Caco-2 (cell line): ENCODE results near the gene PTPRG. TPM values are rescaled to one million over a fixed set of nuclear protein-coding genes. Genes with fewer than 3 reads are reported as not detected.

Experiments
- BruUV-seq: library from RNA; stranded (reverse); fragments of 400-500 nt; replicated peaks from 2 replicates; lab custom pipeline; 2021; lab: Mats Ljungman, UMichigan
- CTCF ChIA-PET: fragments of 300-600 bp; sonication (Branson Sonifier 250); formaldehyde crosslinking; loops from one replicate; lab custom pipeline; 2022; ENCODE audit warnings: antibody characterized with exemption; lab: Charles Lee
- POLR2A ChIA-PET: fragments of 300-600 bp; sonication (Branson Sonifier 250); formaldehyde crosslinking; loops from one replicate; lab custom pipeline; 2022; ENCODE audit warnings: antibody characterized with exemption; lab: Charles Lee
- DNase-seq, 2 experiments: peaks; one replicate each; pipeline versions ENCODE4 v3.0.0 to v3.0.0-alpha.2; 2020 to 2022
- H3K27me3 ChIP-seq: replicated peaks from 2 replicates; pipeline ENCODE4 v1.6.0; 2011; ENCODE audit warnings: low read length; ENCODE audit not compliant: control insufficient read depth, insufficient read depth
- H3K36me3 ChIP-seq: 2 replicates; pipeline ENCODE4 v1.5.1; 2011; ENCODE audit warnings: low read length; ENCODE audit not compliant: control insufficient read depth, insufficient read depth
- H3K4me1 ChIP-seq: fragments of 250-450 bp; sonication (Bioruptor Pico); 2 replicates; pipeline ENCODE4 v1.5.1; 2020; ENCODE audit warnings: mild to moderate bottlenecking
- H3K4me3 ChIP-seq: 2 replicates; pipeline ENCODE4 v1.5.1; 2011; ENCODE audit warnings: low read depth, mild to moderate bottlenecking, control low read depth, low read length
- H3K9me3 ChIP-seq: fragments of 250-450 bp; sonication (Bioruptor Pico); 2 replicates; pipeline ENCODE4 v1.5.1; 2020; ENCODE audit warnings: mild to moderate bottlenecking, moderate library complexity
- H3K27ac Mint-ChIP-seq: one replicate; pipeline ENCODE4 v1.8.0; 2022; ENCODE audit warnings: mixed read lengths; ENCODE audit not compliant: unreplicated experiment
- H3K27me3 Mint-ChIP-seq: one replicate; pipeline ENCODE4 v1.8.0; 2022; ENCODE audit warnings: mixed read lengths; ENCODE audit not compliant: insufficient read depth, unreplicated experiment
- H3K36me3 Mint-ChIP-seq: one replicate; pipeline ENCODE4 v1.8.0; 2022; ENCODE audit warnings: mild to moderate bottlenecking, mixed read lengths; ENCODE audit not compliant: insufficient read depth, unreplicated experiment
- H3K4me1 Mint-ChIP-seq: one replicate; pipeline ENCODE4 v1.8.0; 2022; ENCODE audit warnings: low read depth, mixed read lengths; ENCODE audit not compliant: unreplicated experiment
- H3K4me3 Mint-ChIP-seq: one replicate; pipeline ENCODE4 v1.8.0; 2022; ENCODE audit warnings: mild to moderate bottlenecking, moderate library complexity, mixed read lengths; ENCODE audit not compliant: unreplicated experiment
- H3K9me3 Mint-ChIP-seq: one replicate; pipeline ENCODE4 v1.8.0; 2022; ENCODE audit warnings: mixed read lengths; ENCODE audit not compliant: unreplicated experiment
- intact Hi-C: fragments of 100-400 bp; cut with micrococcal nuclease; formaldehyde crosslinking; loops from one replicate; pipeline ENCODE4 v1.10.0; 2022; ENCODE audit not compliant: unreplicated experiment
- total RNA-seq: library from RNA; stranded (reverse); gene quantifications from 2 replicates; pipeline ENCODE4 v1.2.3, GENCODE V29; 2022
- TF ChIP-seq, protein P1 (sequence below), 2 experiments: fragments of 200-600 bp in 1 of 2; IDR thresholded peaks; 1 replicate in 1 of 2; 2 replicates in 1 of 2; pipeline versions ENCODE4 v1.5.1 to v1.8.0; 2011 to 2022; ENCODE audit warnings: antibody characterized with exemption in 1 of 2, control low read depth in 1 of 2, inconsistent platforms in 1 of 2, low read depth in 1 of 2, low read length in 1 of 2, mild to moderate bottlenecking in 1 of 2, moderate library complexity in 1 of 2; ENCODE audit not compliant: insufficient read depth in 1 of 2, severe bottlenecking in 1 of 2, unreplicated experiment in 1 of 2

The PTPRG gene
- total RNA-seq, 1 experiment from 2014 or later = 46.4 TPM

DNA sequence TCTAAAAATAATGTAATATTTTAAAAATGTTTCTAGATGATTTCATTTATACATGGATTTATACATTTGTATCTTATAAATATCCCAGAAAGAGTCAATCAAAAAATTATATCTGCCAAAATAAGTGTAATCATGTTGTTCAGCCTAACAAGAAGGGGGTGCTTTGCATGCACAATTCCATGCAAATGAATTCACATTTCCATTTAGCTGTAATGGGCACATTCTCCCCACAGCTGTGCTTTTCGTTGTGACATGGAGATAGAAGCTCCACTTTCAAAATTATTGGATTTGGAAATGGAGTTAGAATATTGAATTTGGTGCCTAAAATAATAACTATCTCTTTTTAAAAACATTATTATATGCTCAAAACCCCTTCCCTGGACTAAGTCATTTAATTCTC lies 270.6 kb downstream of the PTPRG start:
- Histone ChIP-seq H3K36me3 (no peaks in the 10 kb centered on the region), H3K9me3 (no peaks in the 10 kb centered on the region), H3K4me3 (no peak overlapping the region), H3K27me3 (no peaks in the 10 kb centered on the region), H3K4me1 (no peaks in the 10 kb centered on the region)
- Mint-ChIP-seq H3K27me3 (no peaks in the 10 kb centered on the region), H3K27ac (no peak overlapping the region), H3K36me3 (no peaks in the 10 kb centered on the region), H3K4me1 (no peaks in the 10 kb centered on the region), H3K4me3 (no peak overlapping the region), H3K9me3 (no peaks in the 10 kb centered on the region)
- intact Hi-C loops = no loop called here
- no TSS peak for BruUV-seq
- ChIA-PET CTCF (no interaction called here), POLR2A (no interaction called here)
- no peak for DNase-seq
- TF ChIP-seq, protein P1, sequence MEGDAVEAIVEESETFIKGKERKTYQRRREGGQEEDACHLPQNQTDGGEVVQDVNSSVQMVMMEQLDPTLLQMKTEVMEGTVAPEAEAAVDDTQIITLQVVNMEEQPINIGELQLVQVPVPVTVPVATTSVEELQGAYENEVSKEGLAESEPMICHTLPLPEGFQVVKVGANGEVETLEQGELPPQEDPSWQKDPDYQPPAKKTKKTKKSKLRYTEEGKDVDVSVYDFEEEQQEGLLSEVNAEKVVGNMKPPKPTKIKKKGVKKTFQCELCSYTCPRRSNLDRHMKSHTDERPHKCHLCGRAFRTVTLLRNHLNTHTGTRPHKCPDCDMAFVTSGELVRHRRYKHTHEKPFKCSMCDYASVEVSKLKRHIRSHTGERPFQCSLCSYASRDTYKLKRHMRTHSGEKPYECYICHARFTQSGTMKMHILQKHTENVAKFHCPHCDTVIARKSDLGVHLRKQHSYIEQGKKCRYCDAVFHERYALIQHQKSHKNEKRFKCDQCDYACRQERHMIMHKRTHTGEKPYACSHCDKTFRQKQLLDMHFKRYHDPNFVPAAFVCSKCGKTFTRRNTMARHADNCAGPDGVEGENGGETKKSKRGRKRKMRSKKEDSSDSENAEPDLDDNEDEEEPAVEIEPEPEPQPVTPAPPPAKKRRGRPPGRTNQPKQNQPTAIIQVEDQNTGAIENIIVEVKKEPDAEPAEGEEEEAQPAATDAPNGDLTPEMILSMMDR (IDR thresholded peaks at IDR 0.05; ENCODE audit: insufficient read depth in 1 of 2, low read depth in 1 of 2, low read length in 1 of 2, severe bottlenecking in 1 of 2, unreplicated experiment in 1 of 2) = no peak

DNA sequence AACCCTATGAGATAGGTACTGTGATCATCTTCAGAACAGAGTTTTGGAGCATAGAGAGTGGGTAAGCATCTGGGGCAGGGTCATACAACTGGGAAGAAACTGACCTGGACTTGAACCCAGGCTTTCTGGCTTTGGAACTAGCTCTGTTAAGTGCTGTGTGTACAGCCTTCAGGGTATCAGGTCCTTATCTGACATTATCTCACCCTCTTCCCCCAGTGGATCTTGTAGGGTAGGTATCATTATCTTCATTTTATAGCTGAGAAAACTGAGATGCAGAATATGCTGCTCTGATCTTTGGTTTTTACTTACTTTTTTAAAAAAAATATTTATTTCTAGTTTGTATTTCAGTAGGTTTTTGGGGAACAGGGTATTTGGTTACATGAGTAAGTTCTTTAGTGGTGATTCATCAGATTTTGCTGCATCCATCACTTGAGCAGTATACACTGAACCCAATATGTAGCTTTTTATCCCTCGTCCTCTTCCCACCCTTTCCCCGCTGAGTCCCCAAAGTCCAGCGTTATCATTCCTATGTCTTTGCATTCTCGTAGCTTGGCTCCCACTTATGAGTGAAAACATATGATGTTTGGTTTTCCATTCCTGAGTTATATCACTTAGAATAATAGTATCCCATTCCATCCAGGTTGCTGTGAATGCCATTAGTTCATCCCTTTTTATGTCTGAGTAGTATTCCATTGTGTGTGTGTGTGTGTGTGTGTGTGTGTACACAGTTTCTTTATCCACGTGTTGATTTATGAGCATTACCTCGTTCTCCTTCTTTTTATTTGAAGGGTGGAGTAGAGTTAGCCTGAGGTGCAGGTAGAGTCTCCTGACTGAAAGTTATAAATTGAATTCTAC lies 271.2 kb downstream of the PTPRG start:
- no TSS peak for BruUV-seq
- no peaks in the 10 kb centered on the region for H3K27me3 Mint-ChIP-seq
- ChIA-PET CTCF (no interaction called here), POLR2A (no interaction called here)
- no peak overlapping the region for H3K4me3 Mint-ChIP-seq
- no peak for DNase-seq
- no peaks in the 10 kb centered on the region for H3K4me1 ChIP-seq
- TF ChIP-seq, protein P1 (IDR thresholded peaks at IDR 0.05; ENCODE audit: insufficient read depth in 1 of 2, low read depth in 1 of 2, low read length in 1 of 2, severe bottlenecking in 1 of 2, unreplicated experiment in 1 of 2) = no peak
- no peak overlapping the region for H3K4me3 ChIP-seq
- H3K36me3 Mint-ChIP-seq = no peaks in the 10 kb centered on the region
- H3K9me3 ChIP-seq = no peaks in the 10 kb centered on the region
- no peaks in the 10 kb centered on the region for H3K27me3 ChIP-seq
- intact Hi-C loops = no loop called here
- H3K27ac Mint-ChIP-seq = no peak overlapping the region
- H3K4me1 Mint-ChIP-seq = no peaks in the 10 kb centered on the region
- H3K36me3 ChIP-seq = no peaks in the 10 kb centered on the region
- no peaks in the 10 kb centered on the region for H3K9me3 Mint-ChIP-seq

DNA sequence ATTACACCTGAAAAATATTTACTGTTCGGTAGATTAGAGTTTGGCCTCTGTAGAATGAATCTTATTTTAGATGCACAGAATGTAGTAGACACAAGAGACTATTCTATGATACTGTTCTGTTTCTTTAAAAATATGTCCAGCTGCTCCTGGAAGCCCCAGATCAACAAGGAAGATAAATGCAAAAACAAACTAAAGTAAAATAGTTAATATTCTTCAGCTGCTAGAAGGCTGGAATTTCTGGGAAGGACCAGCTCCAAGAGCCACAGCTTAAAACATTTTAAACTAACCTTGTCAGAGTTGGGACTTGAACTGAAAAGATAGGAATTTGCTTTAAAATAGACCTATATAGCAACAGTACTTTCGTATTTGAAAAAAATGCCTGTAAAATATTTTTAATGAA lies 277.9 kb downstream of the PTPRG start:
- CTCF ChIA-PET = no interaction called here

More for the DNA sequence above, 277.9 kb downstream of the PTPRG start:
- no peak for DNase-seq
- intact Hi-C loops = no loop called here
- Mint-ChIP-seq H3K36me3 (no peaks in the 10 kb centered on the region), H3K27ac (no peak overlapping the region), H3K4me1 (no peaks in the 10 kb centered on the region), H3K4me3 (no peak overlapping the region), H3K27me3 (no peaks in the 10 kb centered on the region), H3K9me3 (no peaks in the 10 kb centered on the region)
- POLR2A ChIA-PET = no interaction called here
- no TSS peak for BruUV-seq
- no peaks in the 10 kb centered on the region for H3K36me3 ChIP-seq
- no peaks in the 10 kb centered on the region for H3K27me3 ChIP-seq
- TF ChIP-seq, protein P1 (IDR thresholded peaks at IDR 0.05; ENCODE audit: insufficient read depth in 1 of 2, low read depth in 1 of 2, low read length in 1 of 2, severe bottlenecking in 1 of 2, unreplicated experiment in 1 of 2) = no peak
- H3K9me3 ChIP-seq = no peaks in the 10 kb centered on the region
- H3K4me1 ChIP-seq = no peaks in the 10 kb centered on the region
- no peak overlapping the region for H3K4me3 ChIP-seq
